Neural cell (in vitro differentiated cells): ENCODE data around the gene TYW1. TPM values are rescaled to one million over a fixed set of nuclear protein-coding genes. Genes with fewer than 3 reads are reported as not detected.
"Not testable (repeated sequence)": the region's sequence is repeated elsewhere in the genome, so short reads cannot be mapped to it uniquely, and the experiment has no call there.

Source experiments
- H2AFZ ChIP-seq: fragments of 200-600, 300-800 bp; sonication (generic), shearing (Covaris generic); 2 replicates; pipeline ENCODE4 v1.6.0; 2014; ENCODE audit warnings: low read depth, mild to moderate bottlenecking, antibody characterized with exemption, low read length, moderate library complexity
- H3F3A ChIP-seq: fragments of 200-600 bp; shearing (Covaris generic); 2 replicates; pipeline ENCODE4 v1.6.1; 2016; ENCODE audit warnings: mild to moderate bottlenecking, moderate library complexity, mixed read lengths, antibody characterized with exemption, low read length; ENCODE audit not compliant: insufficient read depth, poor library complexity, severe bottlenecking
- H3K27ac ChIP-seq: fragments of 200-600, 300-800 bp; sonication (generic), shearing (Covaris generic); 2 replicates; pipeline ENCODE4 v1.5.1; 2014; ENCODE audit warnings: mild to moderate bottlenecking, low read length, moderate library complexity
- H3K27me3 ChIP-seq: fragments of 300-800, 200-600 bp; sonication (generic), shearing (Covaris generic); 2 replicates; pipeline ENCODE4 v1.6.0; 2014; ENCODE audit warnings: mild to moderate bottlenecking, low read depth, low read length, moderate library complexity; ENCODE audit not compliant: insufficient read depth
- H3K36me3 ChIP-seq: fragments of 300-800, 200-600 bp; sonication (generic), shearing (Covaris generic); 2 replicates; pipeline ENCODE4 v1.5.1; 2014; ENCODE audit warnings: mild to moderate bottlenecking, antibody characterized with exemption, low read length, moderate library complexity; ENCODE audit not compliant: insufficient read depth
- H3K4me2 ChIP-seq: fragments of 300-800, 200-600 bp; sonication (generic), shearing (Covaris generic); 2 replicates; pipeline ENCODE4 v1.6.0; 2014; ENCODE audit warnings: mild to moderate bottlenecking, low read length
- H3K4me3 ChIP-seq: fragments of 300-800, 200-600 bp; sonication (generic), shearing (Covaris generic); 2 replicates; pipeline ENCODE4 v1.5.1; 2014; ENCODE audit warnings: mild to moderate bottlenecking, low read length, moderate library complexity
- H3K79me2 ChIP-seq: fragments of 200-600 bp; shearing (Covaris generic); replicated peaks from 2 replicates; pipeline ENCODE4 v1.6.0; 2014; ENCODE audit warnings: mild to moderate bottlenecking, low read length, moderate library complexity; ENCODE audit not compliant: insufficient read depth
- H3K9ac ChIP-seq: fragments of 300-800, 200-600 bp; sonication (generic), shearing (Covaris generic); 2 replicates; pipeline ENCODE4 v1.6.1; 2016; ENCODE audit warnings: mild to moderate bottlenecking, low read length, mixed read lengths
- H3K9me2 ChIP-seq: fragments of 200-600 bp; shearing (Covaris generic); 2 replicates; pipeline ENCODE4 v1.6.1; 2016; ENCODE audit warnings: mild to moderate bottlenecking, low read length, mixed read lengths; ENCODE audit not compliant: insufficient read depth
- H3K9me3 ChIP-seq: fragments of 200-600, 300-800 bp; sonication (generic), shearing (Covaris generic); 2 replicates; pipeline ENCODE4 v1.6.1; 2016; ENCODE audit warnings: mild to moderate bottlenecking, mixed run types, low read length, moderate library complexity, mixed read lengths
- H4K20me1 ChIP-seq: fragments of 200-600 bp; shearing (Covaris generic); 2 replicates; pipeline ENCODE4 v1.6.1; 2016; ENCODE audit warnings: mild to moderate bottlenecking, mixed run types; ENCODE audit not compliant: insufficient read depth
- CTCF ChIP-seq: fragments of 450-650 bp; IDR thresholded peaks from 2 replicates; pipeline ENCODE4 v1.5.1; 2014; ENCODE audit warnings: antibody characterized with exemption, mild to moderate bottlenecking, moderate library complexity; ENCODE audit not compliant: poor library complexity, severe bottlenecking
- MXI1 ChIP-seq: fragments of 450-650 bp; conservative IDR thresholded peaks from 2 replicates; pipeline ENCODE4 v1.6.1; 2014; ENCODE audit warnings: antibody characterized with exemption, mild to moderate bottlenecking; ENCODE audit not compliant: poor library complexity, severe bottlenecking
- POLR2AphosphoS5 ChIP-seq: IDR thresholded peaks from 2 replicates; pipeline ENCODE4 v1.6.1; 2012
- REST ChIP-seq: IDR thresholded peaks from 2 replicates; pipeline ENCODE4 v1.6.1; 2012; ENCODE audit warnings: borderline replicate concordance
- SMC3 ChIP-seq: fragments of 450-650 bp; conservative IDR thresholded peaks from 2 replicates; pipeline ENCODE4 v1.6.1; 2014; ENCODE audit warnings: antibody characterized with exemption, mild to moderate bottlenecking, moderate library complexity; ENCODE audit not compliant: poor library complexity
- TAF1 ChIP-seq: IDR thresholded peaks from 2 replicates; pipeline ENCODE4 v1.6.1; 2012; ENCODE audit warnings: low read depth
- polyA plus RNA-seq: library from polyadenylated mRNA; depleted of rRNA; stranded (reverse); fragments of >200 nt; gene quantifications from 2 replicates; pipeline ENCODE4 v1.2.3, GENCODE V29; 2014

Gene TYW1
- polyA plus RNA-seq, 1 donor from 2014 or later, result 14.9 TPM

DNA sequence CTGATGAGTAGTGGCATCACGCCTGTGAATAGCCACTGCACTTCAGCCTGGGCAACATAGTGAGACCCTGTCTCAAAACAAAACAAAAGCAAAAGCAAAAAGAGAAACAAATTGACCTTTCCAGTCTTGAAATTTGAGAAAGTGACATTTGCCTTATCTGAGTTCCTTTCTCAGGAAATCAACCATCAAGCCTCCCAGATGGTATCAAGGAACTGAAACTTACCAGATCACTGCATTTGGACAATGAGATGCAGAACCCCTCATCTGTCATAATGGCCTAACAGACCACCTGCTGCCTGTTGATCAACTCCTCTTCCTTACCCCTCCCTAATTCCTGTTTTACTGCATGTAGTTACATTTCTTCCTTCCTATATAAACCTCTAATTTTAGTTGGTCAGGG lies 16.3 kb upstream of the TYW1 start:
- not testable (repeated sequence) for H3K36me3 ChIP-seq, H3K9me3 ChIP-seq, H3K4me2 ChIP-seq, H3K9ac ChIP-seq, H3F3A ChIP-seq, H3K27ac ChIP-seq, H3K9me2 ChIP-seq, H3K27me3 ChIP-seq, H2AFZ ChIP-seq, H3K79me2 ChIP-seq, H4K20me1 ChIP-seq, H3K4me3 ChIP-seq

DNA sequence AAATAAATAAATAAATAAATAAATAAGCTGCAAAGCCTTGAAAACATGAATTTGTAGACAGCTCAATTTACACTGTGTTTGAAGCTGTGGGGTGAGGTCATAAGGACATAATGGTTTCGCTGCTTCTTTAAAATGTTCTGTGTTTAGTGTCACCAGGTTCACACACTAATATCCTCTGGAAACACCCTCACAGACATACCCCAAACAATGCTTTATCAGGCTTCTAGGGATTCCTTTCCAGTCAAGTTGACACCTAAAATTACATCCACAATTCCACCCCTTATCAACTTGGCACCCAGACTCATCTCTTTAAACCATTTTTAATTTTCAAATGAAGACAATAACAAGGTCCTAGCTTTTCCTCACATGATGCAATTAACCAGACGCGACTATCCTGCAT lies 7.1 kb upstream of the TYW1 start:
- H3K9me3 ChIP-seq, H3K27me3 ChIP-seq: not testable (repeated sequence)

DNA sequence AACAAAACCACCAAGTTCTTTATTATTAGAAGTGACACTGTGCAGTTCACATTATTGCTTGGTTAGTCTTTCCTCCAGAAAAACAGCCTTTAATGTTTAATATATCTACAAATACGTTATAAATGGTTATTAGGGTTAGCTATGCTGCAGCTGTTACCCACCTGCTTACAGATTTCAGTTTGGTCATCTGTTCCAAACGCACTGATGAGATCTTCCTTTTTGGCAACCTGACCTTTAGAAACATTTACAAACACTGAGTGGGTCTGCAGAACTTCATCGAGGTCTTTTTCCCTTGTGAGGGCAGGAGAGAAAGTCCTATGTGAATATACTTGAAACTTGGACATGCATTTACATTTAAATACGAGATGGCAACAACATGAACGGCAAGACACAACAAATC lies 2.6 kb upstream of the TYW1 start:
- H3K9me2 ChIP-seq, H3K27ac ChIP-seq, H3K79me2 ChIP-seq, H3K27me3 ChIP-seq, H4K20me1 ChIP-seq, H3K9me3 ChIP-seq, H3K4me2 ChIP-seq, H3F3A ChIP-seq, H3K36me3 ChIP-seq, H3K9ac ChIP-seq, H2AFZ ChIP-seq: not testable (repeated sequence)
- peak overlapping the region; percentile 69 for H3K4me3 ChIP-seq

More for the DNA sequence above, 7.1 kb upstream of the TYW1 start:
- not testable (repeated sequence) for H3K9ac ChIP-seq, H3K27ac ChIP-seq, H3K79me2 ChIP-seq, H4K20me1 ChIP-seq, H3F3A ChIP-seq, H3K36me3 ChIP-seq, H3K4me3 ChIP-seq, H3K4me2 ChIP-seq, H3K9me2 ChIP-seq, H2AFZ ChIP-seq

DNA sequence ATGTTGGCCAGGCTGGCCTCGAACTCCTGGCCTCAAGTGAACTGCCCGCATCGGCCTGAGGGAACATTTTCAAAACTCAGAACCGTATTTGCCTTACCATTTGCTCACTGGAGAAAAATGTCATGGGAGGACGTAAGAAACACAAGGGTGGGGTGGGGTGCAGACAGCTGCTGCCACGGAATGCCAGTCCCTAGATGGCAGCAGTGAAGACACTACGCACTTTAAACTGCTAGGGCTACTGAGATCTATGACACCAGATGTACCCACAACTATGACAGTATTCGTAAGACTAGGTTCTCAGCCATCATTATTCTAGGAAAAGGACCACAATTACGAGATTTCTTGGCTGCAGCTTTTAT lies 2.0 kb upstream of the TYW1 start:
- not testable (repeated sequence) for H3K9me3 ChIP-seq, H2AFZ ChIP-seq, H3K9me2 ChIP-seq, H3F3A ChIP-seq, H3K36me3 ChIP-seq, H4K20me1 ChIP-seq, H3K27me3 ChIP-seq, H3K79me2 ChIP-seq
- peak; percentile 65 for TF ChIP-seq CTCF
- peak overlapping the region; percentile 86 for H3K27ac ChIP-seq
- H3K4me2 ChIP-seq, result peak overlapping the region; percentile 35
- H3K4me3 ChIP-seq, result peak overlapping the region; percentile 69
- H3K9ac ChIP-seq, result peak overlapping the region; percentile 83

- H3K27ac ChIP-seq, result peak within 1 kb of the TSS; percentile 86
- peak within 1 kb of the TSS; percentile 62 for H3K4me2 ChIP-seq
- H2AFZ ChIP-seq, H3F3A ChIP-seq, H3K9me2 ChIP-seq, H3K9me3 ChIP-seq, H3K79me2 ChIP-seq, H4K20me1 ChIP-seq, H3K27me3 ChIP-seq, H3K36me3 ChIP-seq: not testable (repeated sequence)
- H3K9ac ChIP-seq, result peak within 1 kb of the TSS; percentile 83
- TF ChIP-seq POLR2AphosphoS5 (peak; percentile 97), TAF1 (peak; percentile 69), SMC3 (peak; percentile 16), REST (peak; percentile 76), MXI1 (peak; percentile 93)
- peak within 1 kb of the TSS; percentile 71 for H3K4me3 ChIP-seq
Measured at GRCh38 chr7:66995050-66995776, 1.4 kb upstream of the TYW1 start, which contains the start of gene SBDS. Gene SBDS (minus strand): TSS chr7:66995586. CDS start chr7:66995417, 169 bp downstream.
